ENCODE results near the gene FAM20C. TPM values are rescaled to one million over a fixed set of nuclear protein-coding genes. Genes with fewer than 3 reads are reported as not detected.
"Not testable (repeated sequence)": the region's sequence is repeated elsewhere in the genome, so short reads cannot be mapped to it uniquely, and the experiment has no call there.

FAM20C gene
- total RNA-seq, 1 donor from 2014 or later: 0.11 TPM

DNA sequence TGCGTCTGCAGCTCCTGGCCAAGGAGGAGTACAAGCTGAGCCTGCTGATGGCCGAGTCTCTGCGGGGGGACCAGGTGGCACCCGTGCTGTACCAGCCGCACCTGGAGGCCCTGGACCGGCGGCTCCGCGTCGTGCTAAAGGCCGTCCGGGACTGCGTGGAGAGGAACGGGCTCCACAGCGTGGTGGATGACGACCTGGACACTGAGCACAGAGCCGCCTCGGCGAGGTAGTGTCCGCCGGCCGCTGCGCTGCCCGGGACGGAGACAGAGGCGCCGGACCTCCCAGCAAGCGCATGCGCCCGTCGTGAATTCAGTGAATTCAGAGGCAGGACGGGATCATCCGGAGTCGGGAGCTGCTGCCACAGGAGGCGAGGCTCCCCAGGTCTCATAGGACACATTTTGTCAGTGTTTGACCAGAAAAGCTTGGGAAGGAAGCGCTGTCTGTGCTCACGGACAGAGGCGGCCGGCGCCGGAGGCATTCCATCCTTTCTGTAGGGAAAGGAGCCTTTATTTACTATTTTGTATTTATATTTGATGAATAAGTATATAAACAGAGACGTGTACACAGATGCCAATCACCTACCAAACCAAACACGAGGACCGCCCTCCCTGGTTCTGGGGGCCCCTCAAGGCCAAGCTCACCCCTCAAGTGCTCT, 67.5 kb downstream of the FAM20C start:
- Mint-ChIP-seq H3K4me1 (peaks cover 4% of the 10 kb centered on the region), H3K27ac (no peak overlapping the region), H3K36me3 (ENCODE audit: low read depth) (peaks cover 1% of the 10 kb centered on the region), H3K4me3 (no peak overlapping the region), H3K9me3 (peaks cover 3% of the 10 kb centered on the region), H3K27me3 (no peaks in the 10 kb centered on the region)
- DNase-seq (no peak), ATAC-seq (ENCODE audit: low read depth) (no peak)
- ChIA-PET CTCF (no interaction called here), POLR2A (no interaction called here)
- TF ChIP-seq, protein P1, sequence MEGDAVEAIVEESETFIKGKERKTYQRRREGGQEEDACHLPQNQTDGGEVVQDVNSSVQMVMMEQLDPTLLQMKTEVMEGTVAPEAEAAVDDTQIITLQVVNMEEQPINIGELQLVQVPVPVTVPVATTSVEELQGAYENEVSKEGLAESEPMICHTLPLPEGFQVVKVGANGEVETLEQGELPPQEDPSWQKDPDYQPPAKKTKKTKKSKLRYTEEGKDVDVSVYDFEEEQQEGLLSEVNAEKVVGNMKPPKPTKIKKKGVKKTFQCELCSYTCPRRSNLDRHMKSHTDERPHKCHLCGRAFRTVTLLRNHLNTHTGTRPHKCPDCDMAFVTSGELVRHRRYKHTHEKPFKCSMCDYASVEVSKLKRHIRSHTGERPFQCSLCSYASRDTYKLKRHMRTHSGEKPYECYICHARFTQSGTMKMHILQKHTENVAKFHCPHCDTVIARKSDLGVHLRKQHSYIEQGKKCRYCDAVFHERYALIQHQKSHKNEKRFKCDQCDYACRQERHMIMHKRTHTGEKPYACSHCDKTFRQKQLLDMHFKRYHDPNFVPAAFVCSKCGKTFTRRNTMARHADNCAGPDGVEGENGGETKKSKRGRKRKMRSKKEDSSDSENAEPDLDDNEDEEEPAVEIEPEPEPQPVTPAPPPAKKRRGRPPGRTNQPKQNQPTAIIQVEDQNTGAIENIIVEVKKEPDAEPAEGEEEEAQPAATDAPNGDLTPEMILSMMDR (IDR thresholded peaks at IDR 0.05): no peak
- intact Hi-C loops (cut with micrococcal nuclease): no loop called here

DNA sequence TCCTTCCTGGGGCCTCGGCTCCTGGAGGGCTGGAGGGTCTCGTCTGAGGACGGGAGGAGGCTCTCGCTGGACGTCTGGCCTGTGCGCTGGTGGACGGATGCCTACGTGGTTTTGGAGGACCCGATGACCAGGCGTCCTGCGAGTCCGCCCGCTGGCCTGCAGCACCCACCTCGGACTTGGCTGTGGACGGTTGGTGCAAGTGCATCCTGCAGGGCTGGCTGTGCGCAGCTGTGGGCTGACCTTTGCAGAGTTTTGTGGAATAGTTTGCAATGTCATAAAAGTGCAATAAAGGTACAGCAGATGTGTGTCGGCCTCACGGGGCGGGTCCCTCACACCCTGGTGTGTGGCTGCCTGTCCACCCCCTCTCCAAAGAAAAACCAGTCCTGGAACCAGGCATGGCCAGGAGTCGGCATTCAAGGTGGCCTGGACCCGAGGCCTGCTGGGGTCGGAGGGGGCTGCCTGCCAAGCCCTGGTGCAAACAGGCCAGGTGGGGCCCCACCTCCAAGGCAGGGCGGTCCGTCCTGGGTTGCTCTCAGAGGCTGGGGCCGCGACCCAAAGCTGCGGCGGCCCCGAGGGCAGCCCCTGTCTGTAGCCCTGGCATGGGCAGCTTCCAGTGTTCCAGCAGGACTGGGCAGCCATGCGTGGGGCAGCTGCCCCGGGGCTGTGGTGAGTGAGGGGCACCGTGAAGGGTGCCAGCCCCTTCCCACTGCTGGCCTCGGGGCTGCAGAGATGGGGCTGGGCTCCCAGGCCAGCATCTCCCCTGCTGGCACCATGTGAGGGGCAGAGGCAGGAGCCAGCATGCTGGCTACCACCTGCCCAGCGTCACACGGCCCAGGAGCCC, 68.3 kb downstream of the FAM20C start:
- ATAC-seq (ENCODE audit: low read depth): no peak
- Mint-ChIP-seq H3K4me3 (no peak overlapping the region), H3K27me3 (no peaks in the 10 kb centered on the region), H3K4me1 (peaks cover 4% of the 10 kb centered on the region), H3K27ac (no peak overlapping the region), H3K9me3 (peaks cover 3% of the 10 kb centered on the region), H3K36me3 (ENCODE audit: low read depth) (peaks cover 1% of the 10 kb centered on the region)
- intact Hi-C loops (cut with micrococcal nuclease): no loop called here
- TF ChIP-seq, protein P1 (IDR thresholded peaks at IDR 0.05): no peak
- CTCF ChIA-PET: no interaction called here
- DNase-seq: no peak
- POLR2A ChIA-PET: no interaction called here

DNA sequence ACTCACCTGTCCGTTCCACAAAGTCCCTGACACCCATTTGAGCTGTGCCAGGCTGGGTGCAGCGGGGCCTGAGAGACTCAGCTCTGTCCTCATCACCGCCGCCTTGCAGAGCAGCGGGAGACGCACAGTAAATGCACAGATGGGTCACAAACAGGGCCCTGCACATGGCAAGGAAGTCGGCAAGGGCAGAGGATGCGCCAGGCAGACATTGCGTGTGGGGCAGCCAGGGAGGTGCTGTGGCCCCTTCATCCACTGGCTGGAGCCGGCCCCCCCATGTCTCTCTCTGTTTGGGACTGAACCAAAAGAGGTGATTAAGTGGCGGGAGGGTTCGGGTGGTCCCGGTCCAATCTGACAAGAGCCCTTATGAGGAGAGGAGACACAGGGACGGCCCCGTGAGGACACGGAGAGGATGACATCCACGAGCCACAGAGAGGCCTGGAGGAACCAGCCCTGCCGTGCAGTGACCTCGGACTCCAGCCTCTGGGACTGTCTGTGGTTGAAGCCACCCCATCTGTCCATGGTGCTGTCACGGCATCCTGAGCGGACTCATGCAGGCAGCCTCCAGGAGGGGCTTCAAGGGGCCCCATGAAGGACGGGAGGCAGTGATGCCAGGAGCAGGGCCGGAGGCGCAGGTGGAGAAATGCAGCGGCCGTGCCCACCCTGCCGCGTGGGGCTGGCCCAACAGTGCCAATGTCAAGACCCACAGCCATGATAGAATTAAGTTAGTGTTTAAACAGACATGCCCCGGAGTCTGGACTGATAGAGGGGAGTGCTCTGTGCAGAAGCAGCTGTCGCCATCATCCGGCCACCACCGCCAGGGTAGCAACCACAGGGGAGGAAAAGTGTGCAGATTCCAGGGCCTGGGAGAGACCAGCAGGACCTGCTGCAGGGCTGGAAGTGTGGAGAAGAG, 69.2 kb downstream of the FAM20C start:
- Mint-ChIP-seq H3K4me3 (no peak overlapping the region), H3K27me3 (no peaks in the 10 kb centered on the region), H3K4me1 (peaks cover 4% of the 10 kb centered on the region), H3K36me3 (ENCODE audit: low read depth) (peaks cover 1% of the 10 kb centered on the region), H3K9me3 (peaks cover 3% of the 10 kb centered on the region), H3K27ac (no peak overlapping the region)
- TF ChIP-seq, protein P1 (IDR thresholded peaks at IDR 0.05): no peak
- CTCF ChIA-PET: no interaction called here
- POLR2A ChIA-PET: no interaction called here
- no peak for ATAC-seq (ENCODE audit: low read depth)
- intact Hi-C loops (cut with micrococcal nuclease): no loop called here
- no peak for DNase-seq

DNA sequence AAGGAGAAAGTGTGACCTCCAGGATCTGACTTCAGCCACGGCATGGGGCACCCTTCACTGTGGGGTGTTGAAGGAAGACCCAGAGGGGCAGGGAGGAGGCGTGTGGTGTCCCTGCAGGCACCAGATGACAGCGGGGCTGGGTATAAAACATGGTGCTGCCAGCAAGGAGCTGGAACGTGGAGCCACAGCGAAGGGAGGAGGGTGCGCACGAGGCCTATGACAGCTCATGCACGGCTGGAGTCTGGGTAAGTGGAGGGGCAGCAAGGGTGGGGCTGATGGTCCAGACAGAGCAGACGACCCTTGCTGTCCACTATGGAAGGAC, 69.8 kb downstream of the FAM20C start:
- Mint-ChIP-seq H3K36me3 (ENCODE audit: low read depth) (peaks cover 1% of the 10 kb centered on the region), H3K27me3 (no peaks in the 10 kb centered on the region), H3K4me3 (no peak overlapping the region), H3K4me1 (peaks cover 4% of the 10 kb centered on the region), H3K27ac (no peak overlapping the region), H3K9me3 (peaks cover 3% of the 10 kb centered on the region)
- intact Hi-C loops (cut with micrococcal nuclease): no loop called here
- TF ChIP-seq, protein P1 (IDR thresholded peaks at IDR 0.05): no peak
- CTCF ChIA-PET: no interaction called here
- DNase-seq (no peak), ATAC-seq (ENCODE audit: low read depth) (no peak)
- POLR2A ChIA-PET: no interaction called here

DNA sequence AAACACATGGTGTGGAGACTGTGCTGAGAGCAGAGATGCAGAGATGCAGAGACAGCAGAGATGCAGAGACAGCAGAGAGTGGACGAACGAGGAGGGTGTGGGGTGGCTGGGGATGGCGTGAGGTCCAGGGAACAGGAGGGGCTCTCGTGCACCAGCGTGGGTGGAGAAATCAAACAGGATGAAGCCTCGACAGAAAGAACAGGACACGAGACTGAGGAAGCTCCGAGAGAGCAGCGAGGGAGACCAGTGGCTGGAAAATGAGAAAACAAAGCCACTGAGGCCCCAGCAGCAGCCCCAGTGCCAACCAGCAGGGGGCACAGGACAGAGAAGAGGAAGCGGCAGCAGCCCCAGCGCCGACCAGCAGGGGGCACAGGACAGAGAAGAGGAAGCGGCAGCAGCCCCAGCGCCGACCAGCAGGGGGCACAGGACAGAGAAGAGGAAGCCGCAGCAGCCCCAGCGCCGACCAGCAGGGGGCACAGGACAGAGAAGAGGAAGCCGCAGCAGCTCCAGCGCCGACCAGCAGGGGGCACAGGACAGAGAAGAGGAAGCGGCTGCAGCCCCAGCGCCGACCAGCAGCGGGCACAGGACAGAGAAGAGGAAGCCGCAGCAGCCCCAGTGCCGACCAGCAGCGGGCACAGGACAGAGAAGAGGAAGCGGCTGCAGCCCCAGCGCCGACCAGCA, 70.4 kb downstream of the FAM20C start:
- H3K9me3 Mint-ChIP-seq; POLR2A ChIA-PET; ATAC-seq (ENCODE audit: low read depth); H3K4me3 Mint-ChIP-seq; intact Hi-C loops (cut with micrococcal nuclease); H3K27ac Mint-ChIP-seq; DNase-seq; H3K4me1 Mint-ChIP-seq; CTCF ChIA-PET; H3K36me3 Mint-ChIP-seq (ENCODE audit: low read depth); H3K27me3 Mint-ChIP-seq: not testable (repeated sequence)

DNA sequence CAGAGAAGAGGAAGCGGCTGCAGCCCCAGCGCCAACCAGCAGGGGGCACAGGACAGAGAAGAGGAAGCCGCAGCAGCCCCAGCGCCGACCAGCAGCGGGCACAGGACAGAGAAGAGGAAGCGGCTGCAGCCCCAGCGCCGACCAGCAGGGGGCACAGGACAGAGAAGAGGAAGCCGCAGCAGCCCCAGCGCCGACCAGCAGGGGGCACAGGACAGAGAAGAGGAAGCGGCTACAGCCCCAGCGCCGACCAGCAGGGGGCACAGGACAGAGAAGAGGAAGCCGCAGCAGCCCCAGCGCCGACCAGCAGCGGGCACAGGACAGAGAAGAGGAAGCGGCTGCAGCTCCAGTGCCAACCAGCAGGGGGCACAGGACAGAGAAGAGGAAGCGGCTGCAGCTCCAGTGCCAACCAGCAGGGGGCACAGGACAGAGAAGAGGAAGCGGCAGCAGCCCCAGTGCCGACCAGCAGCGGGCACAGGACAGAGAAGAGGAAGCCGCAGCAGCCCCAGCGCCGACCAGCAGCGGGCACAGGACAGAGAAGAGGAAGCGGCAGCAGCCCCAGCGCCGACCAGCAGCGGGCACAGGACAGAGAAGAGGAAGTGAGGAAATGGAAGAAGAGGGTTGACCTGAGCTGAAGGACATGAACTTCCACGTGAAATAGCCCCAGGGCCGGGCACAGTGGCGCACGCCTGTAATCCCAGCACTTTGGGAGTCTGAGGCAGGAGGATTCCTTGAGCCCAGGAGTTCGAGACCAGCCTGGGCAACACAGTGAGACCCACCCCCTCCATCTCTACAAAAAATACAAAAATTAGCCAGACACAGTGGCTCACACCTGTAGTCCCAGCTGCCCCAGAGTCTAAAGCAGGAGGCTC, 71.3 kb downstream of the FAM20C start:
- intact Hi-C loops (cut with micrococcal nuclease); H3K9me3 Mint-ChIP-seq; POLR2A ChIA-PET; H3K36me3 Mint-ChIP-seq (ENCODE audit: low read depth); H3K27me3 Mint-ChIP-seq; CTCF ChIA-PET; H3K27ac Mint-ChIP-seq; DNase-seq; H3K4me3 Mint-ChIP-seq; H3K4me1 Mint-ChIP-seq: not testable (repeated sequence)
- ATAC-seq (ENCODE audit: low read depth): peak; percentile 31
